ENCODE results near the gene GDF2. TPM values are rescaled to one million over a fixed set of nuclear protein-coding genes. Genes with fewer than 3 reads are reported as not detected.

GDF2 gene
- total and polyA plus RNA-seq, 2 of the 4 experiments (the other 2 are of a cell fraction): under 0.01 TPM; not detected in 1

DNA sequence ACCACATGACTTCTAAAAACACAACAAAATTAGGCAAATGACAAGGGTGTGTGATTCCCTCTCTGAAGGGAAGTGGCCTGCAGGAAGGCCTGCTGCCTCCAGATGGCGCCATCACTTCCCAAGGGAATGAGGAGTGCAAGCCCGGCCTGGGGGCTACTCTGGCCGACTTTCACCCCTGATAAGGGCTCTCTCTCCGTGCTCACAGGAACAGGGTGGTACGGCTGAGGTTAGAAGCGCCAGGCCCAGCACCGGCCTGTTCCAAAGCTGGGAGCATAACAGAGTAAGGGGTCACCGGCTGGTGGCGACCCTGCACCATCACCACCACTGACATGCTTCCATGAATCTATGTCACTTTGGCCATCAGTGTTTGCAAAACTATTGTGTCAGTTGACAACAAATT lies 39.0 kb downstream of the GDF2 start:
- H2BK20ac ChIP-seq (ENCODE audit: low read depth, low read length): no peak overlapping the region
- 17% methylated on average over 1 of the region's 9 CpGs; no CpG with 5 or more reads in 1 of the 2 experiments for WGBS, 2 experiments (ENCODE audit: extremely low coverage in 2 of 2, insufficient read length in 1 of 2)
- CTCF ChIA-PET: interaction anchor here (1.2 kb wide), 1 partner anchor 13 kb away, joined by 3 read pairs; no protein-coding TSS in a partner anchor

More for the DNA sequence above, 39.0 kb downstream of the GDF2 start:
- H3K14ac ChIP-seq (replicated peaks; ENCODE audit: low read depth, low read length): no peak overlapping the region
- no TSS peak for BruUV-seq (replicated peaks)
- H3K4me1 ChIP-seq (ENCODE audit: control insufficient read depth, insufficient read depth, low read length): no peaks in the 10 kb centered on the region
- H3K9me1 ChIP-seq (ENCODE audit: insufficient read depth, low read length): no peaks in the 10 kb centered on the region; the same call in 1 of the 2 replicates
- ATAC-seq (ENCODE audit: low read depth) (peak; percentile 67), DNase-seq (peak; percentile 16)
- H2AFZ ChIP-seq (replicated peaks; ENCODE audit: low read length, poor library complexity): no peak overlapping the region
- no peaks in the 10 kb centered on the region for H4K20me1 ChIP-seq (ENCODE audit: insufficient read depth, low read length)
- H4K8ac ChIP-seq (ENCODE audit: low read depth in 2 of 2, low read length in 2 of 2): no peak overlapping the region
- TF ChIP-seq, protein P1, sequence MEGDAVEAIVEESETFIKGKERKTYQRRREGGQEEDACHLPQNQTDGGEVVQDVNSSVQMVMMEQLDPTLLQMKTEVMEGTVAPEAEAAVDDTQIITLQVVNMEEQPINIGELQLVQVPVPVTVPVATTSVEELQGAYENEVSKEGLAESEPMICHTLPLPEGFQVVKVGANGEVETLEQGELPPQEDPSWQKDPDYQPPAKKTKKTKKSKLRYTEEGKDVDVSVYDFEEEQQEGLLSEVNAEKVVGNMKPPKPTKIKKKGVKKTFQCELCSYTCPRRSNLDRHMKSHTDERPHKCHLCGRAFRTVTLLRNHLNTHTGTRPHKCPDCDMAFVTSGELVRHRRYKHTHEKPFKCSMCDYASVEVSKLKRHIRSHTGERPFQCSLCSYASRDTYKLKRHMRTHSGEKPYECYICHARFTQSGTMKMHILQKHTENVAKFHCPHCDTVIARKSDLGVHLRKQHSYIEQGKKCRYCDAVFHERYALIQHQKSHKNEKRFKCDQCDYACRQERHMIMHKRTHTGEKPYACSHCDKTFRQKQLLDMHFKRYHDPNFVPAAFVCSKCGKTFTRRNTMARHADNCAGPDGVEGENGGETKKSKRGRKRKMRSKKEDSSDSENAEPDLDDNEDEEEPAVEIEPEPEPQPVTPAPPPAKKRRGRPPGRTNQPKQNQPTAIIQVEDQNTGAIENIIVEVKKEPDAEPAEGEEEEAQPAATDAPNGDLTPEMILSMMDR (conservative IDR thresholded peaks at IDR 0.05; ENCODE audit: low read depth, low read length): peak; percentile 68
- peak; percentile 65 for TF ChIP-seq SMC3 (IDR thresholded peaks at IDR 0.05; ENCODE audit: low read depth, low read length)
- no peak for TF ChIP-seq BHLHE40 (IDR thresholded peaks at IDR 0.05; ENCODE audit: low read depth, low read length)
- TF ChIP-seq RAD21 (IDR thresholded peaks at IDR 0.05; ENCODE audit: low read length): peak; percentile 65
- intact Hi-C loops (cut with micrococcal nuclease) (loop anchor here (2.0 kb wide), 1 partner anchor 78 kb away; no protein-coding TSS in a partner anchor), in situ Hi-C loops (cut with MboI; ENCODE audit: low sequenced_read_pairs) (no loop called here), dilution Hi-C loops (cut with HindIII; ENCODE audit: low sequenced_read_pairs, unreplicated experiment) (no loop called here)
- H3K27me3 ChIP-seq (ENCODE audit: control insufficient read depth, insufficient read depth, low read length): peaks cover 33% of the 10 kb centered on the region
- H2BK120ac ChIP-seq (ENCODE audit: low read depth, low read length): no peak overlapping the region
- no peak overlapping the region for H3K56ac ChIP-seq (ENCODE audit: extremely low read depth, insufficient read depth, low read length)
- H3K4ac ChIP-seq (ENCODE audit: low read depth, low read length): no peak overlapping the region
- H4K5ac ChIP-seq (ENCODE audit: low read depth, low read length): no peak overlapping the region
- no peaks in the 10 kb centered on the region for H3K36me3 ChIP-seq (ENCODE audit: control insufficient read depth, insufficient read depth, low read length)
- no peak overlapping the region for H3K27ac ChIP-seq (ENCODE audit: insufficient read depth, low read length)
- H2BK5ac ChIP-seq (ENCODE audit: low read depth, low read length, poor library complexity, severe bottlenecking): no peak overlapping the region
- POLR2A ChIA-PET (ENCODE audit: unreplicated experiment): no interaction called here
- no peak overlapping the region for H2AK5ac ChIP-seq (ENCODE audit: low read depth, low read length)
- no peaks in the 10 kb centered on the region for H3K9me3 ChIP-seq (ENCODE audit: control insufficient read depth, insufficient read depth, low read length)
- H3K4me3 ChIP-seq (ENCODE audit: insufficient read depth, low read depth, low read length): no peak overlapping the region
- no peak overlapping the region for H2BK15ac ChIP-seq (ENCODE audit: low read depth, low read length)
- no peak overlapping the region for H3K18ac ChIP-seq (ENCODE audit: low read depth, low read length)
- no peak overlapping the region for H3K9ac ChIP-seq (ENCODE audit: low read depth, low read length)
- H3K79me1 ChIP-seq (ENCODE audit: low read depth in 1 of 2, low read length in 2 of 2): no peaks in the 10 kb centered on the region
- no peak overlapping the region for H4K91ac ChIP-seq (ENCODE audit: insufficient read depth, low read depth, low read length)
- no peak overlapping the region for H2AK9ac ChIP-seq (replicated peaks; ENCODE audit: low read depth, low read length, poor library complexity)
- H3K4me2 ChIP-seq (ENCODE audit: low read depth, low read length): no peak overlapping the region
- H3K23ac ChIP-seq (ENCODE audit: low read depth, low read length): no peak overlapping the region
